IMR-90 (cell line): ENCODE measurements around the gene COMMD1.

Source experiments
- BHLHE40 ChIP-seq: fragments of 150-350 bp; IDR thresholded peaks from 2 replicates; pipeline ENCODE4 v1.6.1; 2016; ENCODE audit warnings: mild to moderate bottlenecking, low read depth, low read length
- MXI1 ChIP-seq: IDR thresholded peaks from 2 replicates; pipeline ENCODE4 v1.6.1; 2012; ENCODE audit warnings: low read depth, mild to moderate bottlenecking, low read length, moderate library complexity, borderline replicate concordance
- POLR2A ChIP-seq: IDR thresholded peaks from 2 replicates; pipeline ENCODE4 v1.6.1; 2012; ENCODE audit warnings: mild to moderate bottlenecking, low read depth, low read length
- RCOR1 ChIP-seq: IDR thresholded peaks from 2 replicates; pipeline ENCODE4 v1.6.1; 2012; ENCODE audit warnings: mild to moderate bottlenecking, low read length, improper control_type of control experiment; ENCODE audit not compliant: insufficient replicate concordance
- TF ChIP-seq, protein P1 (sequence below): conservative IDR thresholded peaks from 2 replicates; pipeline ENCODE4 v1.5.1; 2012; ENCODE audit warnings: mild to moderate bottlenecking, low read depth, low read length, improper control_type of control experiment
- TF ChIP-seq, protein P2 (sequence below): fragments of 150-350 bp; IDR thresholded peaks from 2 replicates; pipeline ENCODE4 v1.6.1; 2017; ENCODE audit warnings: mild to moderate bottlenecking, antibody characterized with exemption, low read length, low read depth

DNA sequence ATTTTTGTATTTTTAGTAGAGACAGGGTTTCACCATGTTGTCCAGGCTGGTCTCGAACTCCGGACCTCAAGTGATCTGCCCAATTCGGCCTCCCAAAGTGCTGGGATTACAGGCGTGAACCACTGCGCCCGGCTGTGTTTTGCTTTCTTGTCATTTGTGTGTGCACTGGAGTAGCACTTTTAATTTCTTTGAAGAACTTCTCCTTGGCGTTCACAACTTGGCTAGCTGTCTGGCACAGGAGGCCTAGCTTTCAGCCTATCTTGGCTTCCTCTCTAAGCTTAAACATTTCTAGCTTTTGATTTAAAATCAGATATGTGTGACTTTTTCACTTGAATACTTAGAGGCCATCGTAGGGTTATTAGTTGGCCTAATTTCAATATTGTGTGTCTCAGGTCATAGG is 93.0 kb downstream of the COMMD1 start:
- TF ChIP-seq RCOR1: no peak
- TF ChIP-seq, protein P1, sequence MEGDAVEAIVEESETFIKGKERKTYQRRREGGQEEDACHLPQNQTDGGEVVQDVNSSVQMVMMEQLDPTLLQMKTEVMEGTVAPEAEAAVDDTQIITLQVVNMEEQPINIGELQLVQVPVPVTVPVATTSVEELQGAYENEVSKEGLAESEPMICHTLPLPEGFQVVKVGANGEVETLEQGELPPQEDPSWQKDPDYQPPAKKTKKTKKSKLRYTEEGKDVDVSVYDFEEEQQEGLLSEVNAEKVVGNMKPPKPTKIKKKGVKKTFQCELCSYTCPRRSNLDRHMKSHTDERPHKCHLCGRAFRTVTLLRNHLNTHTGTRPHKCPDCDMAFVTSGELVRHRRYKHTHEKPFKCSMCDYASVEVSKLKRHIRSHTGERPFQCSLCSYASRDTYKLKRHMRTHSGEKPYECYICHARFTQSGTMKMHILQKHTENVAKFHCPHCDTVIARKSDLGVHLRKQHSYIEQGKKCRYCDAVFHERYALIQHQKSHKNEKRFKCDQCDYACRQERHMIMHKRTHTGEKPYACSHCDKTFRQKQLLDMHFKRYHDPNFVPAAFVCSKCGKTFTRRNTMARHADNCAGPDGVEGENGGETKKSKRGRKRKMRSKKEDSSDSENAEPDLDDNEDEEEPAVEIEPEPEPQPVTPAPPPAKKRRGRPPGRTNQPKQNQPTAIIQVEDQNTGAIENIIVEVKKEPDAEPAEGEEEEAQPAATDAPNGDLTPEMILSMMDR: no peak
- TF ChIP-seq POLR2A: no peak
- no peak for TF ChIP-seq MXI1
- TF ChIP-seq, protein P2, sequence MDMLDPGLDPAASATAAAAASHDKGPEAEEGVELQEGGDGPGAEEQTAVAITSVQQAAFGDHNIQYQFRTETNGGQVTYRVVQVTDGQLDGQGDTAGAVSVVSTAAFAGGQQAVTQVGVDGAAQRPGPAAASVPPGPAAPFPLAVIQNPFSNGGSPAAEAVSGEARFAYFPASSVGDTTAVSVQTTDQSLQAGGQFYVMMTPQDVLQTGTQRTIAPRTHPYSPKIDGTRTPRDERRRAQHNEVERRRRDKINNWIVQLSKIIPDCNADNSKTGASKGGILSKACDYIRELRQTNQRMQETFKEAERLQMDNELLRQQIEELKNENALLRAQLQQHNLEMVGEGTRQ: no peak
- no peak for TF ChIP-seq BHLHE40
